ENCODE data around the gene FURIN.

DNA sequence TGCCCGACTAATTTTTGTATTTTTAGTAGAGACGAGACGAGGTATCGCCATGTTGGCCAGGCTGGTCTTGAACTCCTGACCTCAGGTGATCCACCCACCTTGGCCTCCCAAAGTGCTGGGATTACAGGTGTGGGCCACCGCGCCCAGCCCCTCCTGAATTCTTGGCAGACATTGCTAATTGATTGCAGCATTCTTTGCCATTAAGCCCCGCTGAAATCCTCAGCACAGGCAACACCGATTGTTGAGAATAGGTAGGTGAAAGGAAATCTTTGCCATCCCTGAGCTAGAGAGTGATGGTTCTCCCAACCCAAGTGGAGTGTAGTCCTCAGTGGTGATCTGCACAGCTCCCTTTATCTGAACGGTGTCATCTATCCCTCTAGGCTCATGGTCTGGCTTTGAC, 36.4 kb downstream of the FURIN start:
- TF ChIP-seq ESRRA (IDR thresholded peaks at IDR 0.05; ENCODE audit: borderline replicate concordance, low read length), result no peak
- TF ChIP-seq MAFK (IDR thresholded peaks at IDR 0.05; ENCODE audit: partially characterized antibody), result no peak
